Measurements from ENCODE around the gene MCM7. TPM values are rescaled to one million over a fixed set of nuclear protein-coding genes. Genes with fewer than 3 reads are reported as not detected.
"Not testable (repeated sequence)": the region's sequence is repeated elsewhere in the genome, so short reads cannot be mapped to it uniquely, and the experiment has no call there.

MCM7 gene
- total and polyA plus RNA-seq, 2 donors (not counting 1 experiment from before 2014, with no cell fraction given) = 24.4 to 34.3 TPM

DNA sequence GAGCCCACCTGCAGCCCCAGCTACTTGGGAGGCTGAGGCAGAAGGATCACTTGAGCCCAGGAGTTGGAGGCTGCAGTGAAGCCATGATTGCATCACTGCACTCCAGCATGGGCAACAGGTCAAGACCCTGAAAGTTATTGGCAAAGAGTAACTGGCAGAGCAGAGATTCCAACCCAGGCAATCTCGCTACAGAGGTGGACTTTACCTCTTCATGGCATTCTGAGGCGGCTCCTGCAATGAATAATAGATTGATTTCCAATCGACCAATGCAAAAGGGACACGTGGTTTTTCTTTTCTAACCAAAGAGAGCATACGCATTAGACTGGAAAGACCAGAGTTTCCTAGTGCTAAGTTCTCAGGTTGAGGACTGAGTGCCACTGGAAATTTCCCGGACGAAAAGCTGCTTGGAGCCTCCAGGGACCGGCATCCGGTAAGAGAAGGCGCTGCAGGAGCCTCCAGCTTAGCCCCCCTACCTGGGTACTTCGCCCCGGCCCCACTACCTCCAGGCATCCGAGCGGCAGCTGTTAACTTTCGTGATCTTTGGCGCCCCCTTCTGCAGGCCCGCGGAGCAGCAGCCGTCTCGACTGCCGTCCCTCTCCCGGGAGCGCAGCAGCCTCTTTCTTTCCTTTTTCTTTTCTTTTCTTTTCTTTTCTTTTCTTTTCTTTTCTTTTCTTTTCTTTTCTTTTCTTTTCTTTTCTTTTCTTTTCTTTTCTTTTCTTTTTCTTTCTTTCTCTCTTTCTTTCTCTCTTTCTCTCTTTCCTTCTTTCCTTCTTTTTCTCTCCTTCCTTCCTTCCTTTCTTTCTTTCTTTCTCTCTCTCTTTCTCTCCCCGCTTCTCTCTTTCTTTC is 29.6 kb upstream of the MCM7 start:
- Histone ChIP-seq H2AFZ (ENCODE audit: low read length) (no peak overlapping the region), H3K9me3 (ENCODE audit: control insufficient read depth, insufficient read depth, low read depth, low read length) (no peaks in the 10 kb centered on the region), H3K36me3 (ENCODE audit: control insufficient read depth, insufficient read depth, low read length) (no peaks in the 10 kb centered on the region), H3K4me2 (ENCODE audit: extremely low read depth, insufficient read depth, low read length) (peak overlapping the region; percentile 56), H3K4me1 (ENCODE audit: control insufficient read depth, extremely low read depth, insufficient read depth, low read length) (peaks cover 3% of the 10 kb centered on the region), H4K20me1 (ENCODE audit: control insufficient read depth, extremely low read depth, insufficient read depth, low read length) (no peaks in the 10 kb centered on the region), H3K9ac (ENCODE audit: insufficient read depth, low read length) (no peak overlapping the region), H3K27ac (ENCODE audit: insufficient read depth, low read length) (no peak overlapping the region), H3K79me2 (ENCODE audit: control insufficient read depth, insufficient read depth, low read length) (no peaks in the 10 kb centered on the region), H3K27me3 (ENCODE audit: control insufficient read depth, insufficient read depth, low read length) (no peaks in the 10 kb centered on the region), H3K4me3 (replicated peaks in 1 of 4; ENCODE audit: control extremely low read depth in 1 of 4, insufficient read depth in 1 of 4, low read depth in 3 of 4, low read length in 4 of 4) (no peak overlapping the region)
- DNase-seq (ENCODE audit: low read depth in 2 of 2) = peak; percentile 22 to 46
- no peak for TF ChIP-seq EZH2 (IDR thresholded peaks at IDR 0.05; ENCODE audit: low read length, missing control alignments)
- TF ChIP-seq, protein P1, sequence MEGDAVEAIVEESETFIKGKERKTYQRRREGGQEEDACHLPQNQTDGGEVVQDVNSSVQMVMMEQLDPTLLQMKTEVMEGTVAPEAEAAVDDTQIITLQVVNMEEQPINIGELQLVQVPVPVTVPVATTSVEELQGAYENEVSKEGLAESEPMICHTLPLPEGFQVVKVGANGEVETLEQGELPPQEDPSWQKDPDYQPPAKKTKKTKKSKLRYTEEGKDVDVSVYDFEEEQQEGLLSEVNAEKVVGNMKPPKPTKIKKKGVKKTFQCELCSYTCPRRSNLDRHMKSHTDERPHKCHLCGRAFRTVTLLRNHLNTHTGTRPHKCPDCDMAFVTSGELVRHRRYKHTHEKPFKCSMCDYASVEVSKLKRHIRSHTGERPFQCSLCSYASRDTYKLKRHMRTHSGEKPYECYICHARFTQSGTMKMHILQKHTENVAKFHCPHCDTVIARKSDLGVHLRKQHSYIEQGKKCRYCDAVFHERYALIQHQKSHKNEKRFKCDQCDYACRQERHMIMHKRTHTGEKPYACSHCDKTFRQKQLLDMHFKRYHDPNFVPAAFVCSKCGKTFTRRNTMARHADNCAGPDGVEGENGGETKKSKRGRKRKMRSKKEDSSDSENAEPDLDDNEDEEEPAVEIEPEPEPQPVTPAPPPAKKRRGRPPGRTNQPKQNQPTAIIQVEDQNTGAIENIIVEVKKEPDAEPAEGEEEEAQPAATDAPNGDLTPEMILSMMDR (conservative IDR thresholded peaks at IDR 0.05 in 1 of 2, IDR thresholded peaks at IDR 0.05 in 1 of 2; ENCODE audit: low read depth in 1 of 2, low read length in 2 of 2) = peak; percentile 42 to 71

DNA sequence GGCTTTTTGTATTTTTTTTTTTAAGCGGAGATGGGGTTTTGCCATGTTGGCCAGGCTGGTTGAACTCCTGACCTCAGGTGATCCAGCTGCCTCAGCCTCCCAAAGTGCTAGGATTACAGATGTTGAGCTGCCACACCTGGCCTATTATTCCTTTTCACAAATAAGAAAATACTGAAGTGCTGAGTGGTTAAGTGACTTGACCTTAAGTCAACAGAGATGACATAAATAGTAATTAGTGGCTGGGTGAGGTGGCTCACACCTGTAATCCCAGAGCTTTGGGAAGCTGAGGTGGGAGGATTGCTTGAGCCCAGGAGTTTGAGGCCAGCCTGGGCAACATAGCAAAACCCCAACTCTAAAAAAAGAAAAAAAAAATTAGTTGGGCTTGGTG is 29.0 kb upstream of the MCM7 start:
- H3K79me2 ChIP-seq (ENCODE audit: control insufficient read depth, insufficient read depth, low read length); H3K9me3 ChIP-seq (ENCODE audit: control insufficient read depth, insufficient read depth, low read depth, low read length); H3K4me2 ChIP-seq (ENCODE audit: extremely low read depth, insufficient read depth, low read length); H2AFZ ChIP-seq (ENCODE audit: low read length); H4K20me1 ChIP-seq (ENCODE audit: control insufficient read depth, extremely low read depth, insufficient read depth, low read length); DNase-seq (ENCODE audit: low read depth in 2 of 2); H3K27ac ChIP-seq (ENCODE audit: insufficient read depth, low read length); H3K9ac ChIP-seq (ENCODE audit: insufficient read depth, low read length); H3K27me3 ChIP-seq (ENCODE audit: control insufficient read depth, insufficient read depth, low read length); H3K36me3 ChIP-seq (ENCODE audit: control insufficient read depth, insufficient read depth, low read length); H3K4me3 ChIP-seq (replicated peaks in 1 of 4; ENCODE audit: control extremely low read depth in 1 of 4, insufficient read depth in 1 of 4, low read depth in 3 of 4, low read length in 4 of 4); H3K4me1 ChIP-seq (ENCODE audit: control insufficient read depth, extremely low read depth, insufficient read depth, low read length): not testable (repeated sequence)

DNA sequence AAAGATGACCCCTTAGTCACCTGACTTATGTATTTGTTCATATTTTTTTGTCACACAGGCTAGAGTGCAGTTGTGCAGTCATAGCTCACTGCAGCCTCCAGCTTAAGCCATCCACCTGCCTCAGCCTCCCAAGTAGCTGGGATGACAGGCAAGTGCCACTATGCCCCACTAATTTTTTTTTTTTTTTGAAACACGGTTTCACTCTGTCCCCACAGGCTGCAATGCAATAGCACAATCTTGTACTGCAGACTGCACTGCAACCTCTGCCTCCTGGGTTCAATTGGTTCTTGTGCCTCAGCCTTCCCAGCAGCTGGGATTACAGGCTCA is 27.4 kb upstream of the MCM7 start:
- no peaks in the 10 kb centered on the region for H3K79me2 ChIP-seq (ENCODE audit: control insufficient read depth, insufficient read depth, low read length)
- H3K9ac ChIP-seq (ENCODE audit: insufficient read depth, low read length) = no peak overlapping the region
- no peaks in the 10 kb centered on the region for H3K9me3 ChIP-seq (ENCODE audit: control insufficient read depth, insufficient read depth, low read depth, low read length)
- no peak overlapping the region for H3K4me3 ChIP-seq (replicated peaks in 1 of 4; ENCODE audit: control extremely low read depth in 1 of 4, insufficient read depth in 1 of 4, low read depth in 3 of 4, low read length in 4 of 4)
- no peaks in the 10 kb centered on the region for H3K27me3 ChIP-seq (ENCODE audit: control insufficient read depth, insufficient read depth, low read length)
- H3K36me3 ChIP-seq (ENCODE audit: control insufficient read depth, insufficient read depth, low read length) = peaks cover 3% of the 10 kb centered on the region
- H3K4me2 ChIP-seq (ENCODE audit: extremely low read depth, insufficient read depth, low read length) = no peak overlapping the region
- DNase-seq (ENCODE audit: low read depth in 2 of 2) = no peak
- peaks cover 3% of the 10 kb centered on the region for H3K4me1 ChIP-seq (ENCODE audit: control insufficient read depth, extremely low read depth, insufficient read depth, low read length)
- no peak overlapping the region for H3K27ac ChIP-seq (ENCODE audit: insufficient read depth, low read length)
- TF ChIP-seq, protein P1 (conservative IDR thresholded peaks at IDR 0.05 in 1 of 2, IDR thresholded peaks at IDR 0.05 in 1 of 2; ENCODE audit: low read depth in 1 of 2, low read length in 2 of 2) = no peak
- TF ChIP-seq EZH2 (IDR thresholded peaks at IDR 0.05; ENCODE audit: low read length, missing control alignments) = no peak
- H4K20me1 ChIP-seq (ENCODE audit: control insufficient read depth, extremely low read depth, insufficient read depth, low read length) = no peaks in the 10 kb centered on the region
- no peak overlapping the region for H2AFZ ChIP-seq (ENCODE audit: low read length)

Measured in fibroblast of lung (primary cell).